HUES48 (cell line): ENCODE data around the gene SOBP.

Experiments
- H3K27ac ChIP-seq: one replicate; pipeline ENCODE4 v1.7.0; 2013; ENCODE audit warnings: low read depth, low read length, inconsistent platforms
- H3K27me3 ChIP-seq: 2 replicates; pipeline ENCODE4 v1.6.1; 2013; ENCODE audit warnings: mild to moderate bottlenecking, low read length; ENCODE audit not compliant: control insufficient read depth, insufficient read depth
- H3K36me3 ChIP-seq: 2 replicates; pipeline ENCODE4 v1.6.1; 2013; ENCODE audit warnings: low read length; ENCODE audit not compliant: control insufficient read depth, insufficient read depth
- H3K4me1 ChIP-seq: 2 replicates; pipeline ENCODE4 v1.6.1; 2013; ENCODE audit warnings: mild to moderate bottlenecking, low read length; ENCODE audit not compliant: control insufficient read depth, insufficient read depth
- H3K4me3 ChIP-seq: 2 replicates; pipeline ENCODE4 v1.5.1; 2013; ENCODE audit warnings: mild to moderate bottlenecking, low read depth, low read length
- H3K9ac ChIP-seq: 2 replicates; pipeline ENCODE4 v1.6.1; 2013; ENCODE audit warnings: mild to moderate bottlenecking, low read depth, low read length, moderate library complexity
- H3K9me3 ChIP-seq: 2 replicates; pipeline ENCODE4 v1.6.1; 2013; ENCODE audit warnings: low read length; ENCODE audit not compliant: control insufficient read depth, insufficient read depth

Gene SOBP

GRCh38 chr6:107670792-107671199 lies 180.9 kb downstream of the SOBP start:
- Histone ChIP-seq H3K4me1 (peaks cover 29% of the 10 kb centered on the region), H3K36me3 (no peaks in the 10 kb centered on the region), H3K27me3 (peaks cover 3% of the 10 kb centered on the region), H3K27ac (no peak overlapping the region), H3K4me3 (peak overlapping the region; percentile 5; the same call in 1 of the 2 replicates), H3K9ac (no peak overlapping the region), H3K9me3 (no peaks in the 10 kb centered on the region)

GRCh38 chr6:107673076-107673494 lies 183.2 kb downstream of the SOBP start:
- H3K36me3 ChIP-seq, result no peaks in the 10 kb centered on the region
- H3K4me3 ChIP-seq, result no peak overlapping the region

GRCh38 chr6:107674995-107675738 lies 185.2 kb downstream of the SOBP start:
- no peaks in the 10 kb centered on the region for H3K36me3 ChIP-seq
- H3K9me3 ChIP-seq, result no peaks in the 10 kb centered on the region
- no peak overlapping the region for H3K27ac ChIP-seq

More at GRCh38 chr6:107673076-107673494, 183.2 kb downstream of the SOBP start:
- H3K27me3 ChIP-seq, result peaks cover 8% of the 10 kb centered on the region
- no peak overlapping the region for H3K9ac ChIP-seq
- no peaks in the 10 kb centered on the region for H3K9me3 ChIP-seq
- H3K4me1 ChIP-seq, result peaks cover 14% of the 10 kb centered on the region
- H3K27ac ChIP-seq, result no peak overlapping the region

GRCh38 chr6:107676042-107676441 lies 186.1 kb downstream of the SOBP start:
- Histone ChIP-seq H3K4me3 (no peak overlapping the region), H3K27me3 (peaks cover 8% of the 10 kb centered on the region), H3K27ac (no peak overlapping the region), H3K9ac (no peak overlapping the region), H3K36me3 (no peaks in the 10 kb centered on the region), H3K4me1 (peaks cover 8% of the 10 kb centered on the region), H3K9me3 (no peaks in the 10 kb centered on the region)

More at GRCh38 chr6:107674995-107675738, 185.2 kb downstream of the SOBP start:
- peaks cover 8% of the 10 kb centered on the region for H3K27me3 ChIP-seq
- peaks cover 14% of the 10 kb centered on the region for H3K4me1 ChIP-seq
- peak overlapping the region; percentile 42; the same call in 1 of the 2 replicates for H3K4me3 ChIP-seq
- peak overlapping the region; percentile 56; the same call in 1 of the 2 replicates for H3K9ac ChIP-seq

- Histone ChIP-seq H3K4me3 (no peak overlapping the region), H3K27me3 (peaks cover 8% of the 10 kb centered on the region), H3K9ac (no peak overlapping the region), H3K27ac (no peak overlapping the region), H3K9me3 (no peaks in the 10 kb centered on the region), H3K36me3 (no peaks in the 10 kb centered on the region), H3K4me1 (0 out of 2 replicates have a peak, but pooled peaks cover 3% of the 10 kb centered on the region)
Observed at GRCh38 chr6:107677399-107677798, 187.5 kb downstream of the SOBP start.

- no peak overlapping the region for H3K4me3 ChIP-seq
- H3K9ac ChIP-seq, result no peak overlapping the region
- 0 out of 2 replicates have a peak, but pooled peaks cover 3% of the 10 kb centered on the region for H3K4me1 ChIP-seq
- H3K27me3 ChIP-seq, result peaks cover 8% of the 10 kb centered on the region
- 0 out of 2 replicates have a peak, but pooled peaks cover 3% of the 10 kb centered on the region for H3K9me3 ChIP-seq
- no peaks in the 10 kb centered on the region for H3K36me3 ChIP-seq
- no peak overlapping the region for H3K27ac ChIP-seq
Observed at GRCh38 chr6:107679457-107679856, 189.5 kb downstream of the SOBP start.

GRCh38 chr6:107682721-107683120 lies 192.8 kb downstream of the SOBP start:
- Histone ChIP-seq H3K27ac (no peak overlapping the region), H3K4me1 (no peaks in the 10 kb centered on the region), H3K27me3 (no peaks in the 10 kb centered on the region), H3K9ac (no peak overlapping the region), H3K9me3 (0 out of 2 replicates have a peak, but pooled peaks cover 3% of the 10 kb centered on the region), H3K4me3 (no peak overlapping the region), H3K36me3 (no peaks in the 10 kb centered on the region)

- Histone ChIP-seq H3K27me3 (no peaks in the 10 kb centered on the region), H3K36me3 (no peaks in the 10 kb centered on the region), H3K4me1 (no peaks in the 10 kb centered on the region), H3K27ac (no peak overlapping the region), H3K4me3 (no peak overlapping the region), H3K9me3 (0 out of 2 replicates have a peak, but pooled peaks cover 3% of the 10 kb centered on the region), H3K9ac (no peak overlapping the region)
Observed at GRCh38 chr6:107683183-107683582, 193.3 kb downstream of the SOBP start.

GRCh38 chr6:107684996-107685395 lies 195.1 kb downstream of the SOBP start:
- H3K4me1 ChIP-seq, result no peaks in the 10 kb centered on the region
- no peak overlapping the region for H3K9ac ChIP-seq
- no peak overlapping the region for H3K4me3 ChIP-seq
- H3K9me3 ChIP-seq, result 0 out of 2 replicates have a peak, but pooled peaks cover 3% of the 10 kb centered on the region
- H3K36me3 ChIP-seq, result no peaks in the 10 kb centered on the region
- no peak overlapping the region for H3K27ac ChIP-seq
- H3K27me3 ChIP-seq, result no peaks in the 10 kb centered on the region

- Histone ChIP-seq H3K27me3 (no peaks in the 10 kb centered on the region), H3K36me3 (no peaks in the 10 kb centered on the region), H3K27ac (no peak overlapping the region), H3K9me3 (no peaks in the 10 kb centered on the region), H3K9ac (no peak overlapping the region), H3K4me1 (peaks cover 4% of the 10 kb centered on the region; the same call in 1 of the 2 replicates), H3K4me3 (no peak overlapping the region)
Observed at GRCh38 chr6:107689190-107689589, 199.3 kb downstream of the SOBP start.

- Histone ChIP-seq H3K9ac (no peak overlapping the region), H3K36me3 (no peaks in the 10 kb centered on the region), H3K9me3 (no peaks in the 10 kb centered on the region), H3K4me3 (no peak overlapping the region), H3K4me1 (peaks cover 4% of the 10 kb centered on the region; the same call in 1 of the 2 replicates), H3K27me3 (no peaks in the 10 kb centered on the region), H3K27ac (no peak overlapping the region)
Observed at GRCh38 chr6:107689951-107690642, 200.2 kb downstream of the SOBP start.
